Globus pallidus (tissue), 1 donor: ENCODE data around the gene ANKS3.
"Not testable (repeated sequence)": the region's sequence is repeated elsewhere in the genome, so short reads cannot be mapped to it uniquely, and the experiment has no call there.

Source experiments
- DNase-seq: peaks from one replicate; pipeline ENCODE4 v3.0.0-alpha.2; 2015; ENCODE audit warnings: low spot score

Gene ANKS3

GRCh38 chr16:4666537-4667202 is 67.4 kb downstream of the ANKS3 start:
- DNase-seq, result no peak

- no peak for DNase-seq
Observed at GRCh38 chr16:4664538-4665418, 69.3 kb downstream of the ANKS3 start.

- peak; percentile 69 for DNase-seq
Observed at GRCh38 chr16:4663777-4664465, 70.2 kb downstream of the ANKS3 start.

GRCh38 chr16:4663465-4663776 is 70.7 kb downstream of the ANKS3 start:
- DNase-seq, result no peak

GRCh38 chr16:4661661-4662060 is 72.4 kb downstream of the ANKS3 start:
- peak; percentile 49 for DNase-seq

GRCh38 chr16:4660454-4661007 is 73.5 kb downstream of the ANKS3 start:
- DNase-seq, result no peak

- no peak for DNase-seq
Observed at GRCh38 chr16:4659363-4660353, 74.4 kb downstream of the ANKS3 start.

- no peak for DNase-seq
Observed at GRCh38 chr16:4656695-4657686, 77.1 kb downstream of the ANKS3 start.

GRCh38 chr16:4656221-4656620 is 77.8 kb downstream of the ANKS3 start:
- no peak for DNase-seq

- DNase-seq, result no peak
Observed at GRCh38 chr16:4655801-4656200, 78.3 kb downstream of the ANKS3 start.

GRCh38 chr16:4654964-4655590 is 79.0 kb downstream of the ANKS3 start:
- DNase-seq, result no peak

- DNase-seq, result no peak
Observed at GRCh38 chr16:4654011-4654963, 79.8 kb downstream of the ANKS3 start.

GRCh38 chr16:4652561-4652960 is 81.5 kb downstream of the ANKS3 start:
- DNase-seq, result no peak

GRCh38 chr16:4651827-4652226 is 82.2 kb downstream of the ANKS3 start:
- no peak for DNase-seq

- DNase-seq, result not testable (repeated sequence)
Observed at GRCh38 chr16:4650443-4651074, 83.5 kb downstream of the ANKS3 start.

- DNase-seq, result no peak
Observed at GRCh38 chr16:4649744-4650442, 84.2 kb downstream of the ANKS3 start.

- DNase-seq, result no peak
Observed at GRCh38 chr16:4648917-4649316, 85.2 kb downstream of the ANKS3 start.

GRCh38 chr16:4647644-4647980 is 86.5 kb downstream of the ANKS3 start:
- DNase-seq, result no peak
